Liver (tissue), 3 donors: Measurements from ENCODE around the gene KDM6A.
"Not testable (repeated sequence)": the region's sequence is repeated elsewhere in the genome, so short reads cannot be mapped to it uniquely, and the experiment has no call there.

Experiments used
- CTCF ChIP-seq: fragments of 150-350 bp; IDR thresholded peaks from 2 replicates; pipeline ENCODE4 v1.5.1; 2017; ENCODE audit warnings: improper control_type of control experiment, low read depth, low read length; ENCODE audit not compliant: missing input control
- GABPA ChIP-seq, 2 donors: IDR thresholded peaks in 1 of 2; conservative IDR thresholded peaks in 1 of 2; 2 replicates each; pipeline ENCODE4 v1.6.1; 2016; ENCODE audit warnings: antibody characterized with exemption in 2 of 2, mild to moderate bottlenecking in 1 of 2, moderate library complexity in 1 of 2
- MAX ChIP-seq: IDR thresholded peaks from 2 replicates; pipeline ENCODE4 v1.6.1; 2016; ENCODE audit warnings: antibody characterized with exemption
- REST ChIP-seq: IDR thresholded peaks from 2 replicates; pipeline ENCODE4 v1.6.1; 2016; ENCODE audit warnings: antibody characterized with exemption, mild to moderate bottlenecking
- RXRA ChIP-seq, 2 donors: IDR thresholded peaks; 2 replicates each; pipeline ENCODE4 v1.6.1; 2017 to 2018; ENCODE audit warnings: antibody characterized with exemption in 2 of 2, mild to moderate bottlenecking in 1 of 2
- SP1 ChIP-seq: IDR thresholded peaks from 2 replicates; pipeline ENCODE4 v1.6.1; 2018; ENCODE audit warnings: antibody characterized with exemption, mild to moderate bottlenecking
- YY1 ChIP-seq: IDR thresholded peaks from 2 replicates; pipeline ENCODE4 v1.6.1; 2016; ENCODE audit warnings: antibody characterized with exemption, mild to moderate bottlenecking
- ZBTB33 ChIP-seq: IDR thresholded peaks from 2 replicates; pipeline ENCODE4 v1.6.1; 2016; ENCODE audit warnings: antibody characterized with exemption
- donor health status: healthy.
- donor health status: healthy.

- not testable (repeated sequence) for TF ChIP-seq CTCF; SP1; RXRA (IDR thresholded peaks at IDR 0.05); REST; ZBTB33; GABPA (IDR thresholded peaks at IDR 0.05 in 1 of 2, conservative IDR thresholded peaks at IDR 0.05 in 1 of 2); YY1; MAX
Observed at GRCh38 chrX:44999237-44999636, 126.2 kb downstream of the KDM6A start.
